Measurements from ENCODE around the gene DNAJC11.
"Not testable (repeated sequence)": the region's sequence is repeated elsewhere in the genome, so short reads cannot be mapped to it uniquely, and the experiment has no call there.

Gene DNAJC11

DNA sequence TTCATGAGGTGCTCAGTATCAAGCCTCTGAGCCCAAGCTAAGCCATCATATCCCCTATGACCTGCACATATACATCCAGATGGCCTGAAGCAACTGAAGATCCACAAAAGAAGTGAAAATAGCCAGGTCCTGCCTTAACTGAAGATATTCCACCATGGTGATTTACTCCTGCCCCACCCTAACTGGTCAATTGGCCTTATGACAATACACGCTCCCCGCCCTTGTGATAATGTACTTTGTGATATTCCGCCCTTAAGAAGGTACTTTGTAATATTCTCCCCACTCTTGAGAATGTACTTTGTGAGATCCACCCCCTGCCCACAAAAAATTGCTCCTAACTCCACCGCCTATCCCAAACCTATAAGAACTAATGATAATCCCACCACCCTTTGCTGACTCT, 1.7 kb downstream of the DNAJC11 start:
- not testable (repeated sequence) for DNase-seq

DNA sequence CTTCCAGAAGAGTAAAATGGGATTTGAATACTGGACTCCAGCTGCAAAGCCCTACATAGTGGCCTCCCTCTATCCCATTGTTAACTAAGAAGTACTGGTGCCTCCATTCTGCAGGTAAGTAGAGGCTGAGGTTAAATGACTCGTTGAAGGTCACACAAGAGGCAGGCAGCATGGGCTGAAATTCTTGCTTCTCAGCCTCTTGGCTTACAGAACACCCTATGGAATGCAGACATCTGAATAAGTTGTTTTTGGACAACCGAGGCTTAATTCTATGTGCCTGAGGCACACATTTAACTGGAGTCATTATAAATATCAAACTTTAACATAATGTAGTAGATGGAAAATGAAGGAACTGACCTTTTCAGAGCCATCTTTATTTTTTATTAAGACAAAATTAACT, 5.7 kb downstream of the DNAJC11 start:
- no peak for DNase-seq

DNA sequence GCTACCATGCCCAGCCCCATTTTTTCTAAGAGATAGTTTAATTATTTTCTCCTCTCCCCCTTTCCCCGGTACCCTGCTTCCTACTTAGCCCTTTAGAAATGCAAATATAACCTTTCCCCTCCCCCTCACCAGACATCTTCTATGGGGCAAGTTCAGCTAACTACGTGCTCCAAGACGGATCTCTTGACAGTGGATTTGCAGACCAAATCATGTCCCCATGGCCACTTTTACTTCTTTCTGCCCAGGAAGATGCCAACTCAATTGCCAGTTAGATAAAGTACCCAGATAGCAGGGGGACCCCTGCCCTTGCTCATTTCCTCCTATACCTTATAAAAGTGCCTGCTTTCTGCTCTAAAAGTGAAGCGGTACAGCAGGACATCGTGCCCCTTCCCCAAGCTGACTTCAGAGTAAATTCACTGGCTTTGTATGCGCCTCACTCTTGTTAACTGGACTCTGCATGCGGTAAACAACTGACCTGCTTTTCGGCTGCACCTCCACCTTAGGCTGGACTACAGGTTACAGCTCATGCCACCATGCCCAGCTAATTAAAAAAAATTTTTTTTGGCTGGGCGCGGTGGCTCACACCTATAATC, 7.4 kb downstream of the DNAJC11 start:
- no peak for DNase-seq

DNA sequence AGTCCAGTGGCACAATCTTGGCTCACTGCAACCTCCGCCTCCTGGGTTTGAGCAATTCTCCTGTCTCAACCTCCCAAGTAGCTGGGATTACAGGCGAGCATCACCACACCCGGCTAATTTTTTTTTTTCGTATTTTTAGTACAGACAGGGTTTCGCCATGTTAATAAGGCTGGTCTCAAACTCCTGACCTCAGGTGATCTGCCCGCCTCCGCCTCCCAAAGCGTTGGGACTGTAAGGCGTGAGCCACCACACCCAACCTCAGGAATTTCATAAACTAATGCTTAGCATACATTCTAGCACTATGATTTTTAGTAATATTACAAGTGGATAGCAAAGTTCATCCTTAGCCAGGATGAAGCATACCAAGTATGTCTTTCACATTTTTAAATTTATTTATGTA, 8.7 kb downstream of the DNAJC11 start:
- DNase-seq = no peak

DNA sequence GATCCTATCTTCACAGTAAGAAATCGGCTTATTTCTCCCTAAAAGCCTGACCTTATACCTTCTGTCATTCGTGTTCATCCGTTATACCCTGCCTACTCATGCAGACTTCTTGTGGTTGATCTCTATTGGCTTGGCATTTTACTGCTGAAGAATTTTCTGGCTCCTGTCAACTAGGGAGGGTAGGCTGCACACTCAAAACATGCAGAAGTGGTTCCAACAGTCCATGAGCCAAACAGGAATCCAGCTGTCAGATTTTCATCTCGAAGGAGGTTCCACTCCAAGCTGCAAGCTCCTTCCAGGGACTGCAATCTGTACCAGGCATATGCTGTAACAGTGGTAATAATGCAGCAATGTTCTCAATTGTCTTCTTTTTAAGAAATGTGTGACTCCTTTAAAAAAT, 10.1 kb downstream of the DNAJC11 start:
- no peak for DNase-seq

DNA sequence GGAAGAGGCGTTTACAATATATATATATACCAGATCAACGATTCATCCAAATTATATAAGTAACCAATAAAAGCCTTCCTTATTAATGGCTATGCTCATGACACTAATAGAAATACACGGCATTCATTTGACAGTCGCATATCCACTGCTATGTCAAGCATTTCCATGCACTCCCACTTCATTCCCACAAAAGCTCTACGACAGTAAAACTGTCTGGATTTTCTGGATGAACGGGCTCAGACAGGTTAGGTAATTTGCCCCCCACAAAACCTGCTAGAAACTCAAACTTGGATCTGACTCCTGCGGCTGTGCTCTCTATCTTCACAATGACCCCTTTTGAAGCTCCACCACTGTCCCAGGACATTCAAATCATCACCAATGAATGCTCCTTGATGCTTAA, 11.4 kb downstream of the DNAJC11 start:
- no peak for DNase-seq

DNA sequence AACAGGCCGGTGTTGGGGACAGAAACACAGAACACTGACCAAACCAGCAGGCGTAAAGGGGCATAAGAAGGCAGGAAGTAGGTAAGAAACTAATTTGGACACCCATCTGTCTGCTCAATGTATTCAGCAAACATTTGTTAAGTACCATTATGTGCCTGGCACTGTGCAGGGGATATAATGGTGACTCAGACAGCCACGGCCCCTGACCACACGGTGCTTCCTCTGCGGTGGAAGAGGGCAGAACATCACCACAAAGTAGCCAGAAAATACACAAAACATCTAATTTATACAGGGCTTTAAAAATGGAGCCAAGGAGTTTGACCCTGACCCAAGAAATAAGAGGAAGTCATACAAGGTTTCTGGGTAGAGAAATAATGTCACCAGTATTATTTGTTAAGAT, 12.9 kb downstream of the DNAJC11 start:
- DNase-seq = no peak

DNA sequence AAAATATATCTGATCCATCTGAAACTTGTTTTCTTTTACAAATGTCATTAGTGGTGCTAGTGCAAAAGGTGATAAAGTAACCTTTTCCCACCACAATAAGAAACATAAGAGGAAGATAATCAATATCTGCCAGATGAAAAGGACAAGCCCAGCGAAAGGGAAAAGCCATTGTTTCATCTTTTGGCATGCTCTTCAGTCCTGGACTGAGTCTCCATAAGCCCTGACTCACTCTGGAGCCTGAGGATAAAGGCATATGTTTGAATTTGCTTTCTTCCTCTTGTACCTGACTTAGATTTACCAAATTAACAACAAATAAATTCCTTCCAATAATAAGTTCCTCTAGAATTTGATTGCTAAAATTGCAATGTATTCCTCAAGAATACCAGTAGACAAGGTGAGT, 13.6 kb downstream of the DNAJC11 start:
- no peak for DNase-seq

DNA sequence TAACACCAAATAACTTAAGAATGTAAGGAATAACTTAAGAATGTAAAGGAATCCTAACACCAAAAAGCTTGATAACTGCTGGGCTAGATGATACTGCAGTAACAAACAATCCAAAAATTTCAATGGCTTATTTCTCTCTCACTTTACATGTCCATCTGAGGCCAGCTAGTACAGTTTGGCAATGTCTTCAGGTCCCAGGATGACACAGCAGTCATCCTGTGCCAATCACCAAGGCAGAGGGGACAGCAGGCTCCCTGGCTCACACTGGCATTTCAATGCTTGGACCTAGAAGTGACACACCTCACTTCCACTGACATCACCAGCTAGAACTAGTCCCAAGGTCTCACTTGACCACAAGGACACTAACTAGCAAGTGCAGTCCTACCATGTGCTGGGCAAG, 15.3 kb downstream of the DNAJC11 start:
- no peak for DNase-seq

DNA sequence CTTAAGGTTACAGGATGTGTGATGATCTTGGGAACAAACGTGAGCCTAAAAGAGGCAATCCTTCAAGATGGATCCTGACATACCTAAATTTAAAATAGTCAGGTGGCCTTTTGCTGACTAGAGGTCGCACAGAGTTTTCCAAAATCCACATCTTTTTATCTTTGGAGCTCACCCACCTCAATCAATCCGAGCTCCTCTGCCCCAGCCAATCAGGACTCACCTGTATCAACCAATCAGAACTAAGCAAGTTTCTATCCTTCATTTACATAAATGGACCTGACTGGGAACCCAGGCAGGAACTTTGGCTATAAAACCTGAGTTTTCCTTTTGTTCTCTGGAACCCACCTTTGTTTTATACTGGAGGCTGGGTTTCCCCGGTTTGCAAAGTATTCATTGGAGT, 16.2 kb downstream of the DNAJC11 start:
- no peak for DNase-seq

DNA sequence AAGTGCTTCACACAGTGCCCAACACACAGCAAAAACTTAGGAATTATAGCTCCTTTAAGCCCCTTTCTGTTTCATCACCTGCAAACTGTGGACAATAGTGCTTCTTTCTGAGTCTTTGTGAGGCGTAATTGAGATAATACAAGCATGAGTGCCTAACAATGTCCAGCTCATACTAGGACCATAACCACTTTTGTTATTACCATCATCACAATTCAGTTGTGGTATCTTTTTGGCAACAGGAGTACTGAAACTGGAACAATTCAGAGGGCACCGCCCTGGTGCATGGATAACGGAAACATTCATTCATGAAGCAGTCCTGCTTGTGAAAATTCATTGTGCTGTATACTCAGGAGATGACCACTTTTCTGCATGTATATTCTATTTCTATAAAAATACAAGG, 18.2 kb downstream of the DNAJC11 start:
- no peak for DNase-seq

DNA sequence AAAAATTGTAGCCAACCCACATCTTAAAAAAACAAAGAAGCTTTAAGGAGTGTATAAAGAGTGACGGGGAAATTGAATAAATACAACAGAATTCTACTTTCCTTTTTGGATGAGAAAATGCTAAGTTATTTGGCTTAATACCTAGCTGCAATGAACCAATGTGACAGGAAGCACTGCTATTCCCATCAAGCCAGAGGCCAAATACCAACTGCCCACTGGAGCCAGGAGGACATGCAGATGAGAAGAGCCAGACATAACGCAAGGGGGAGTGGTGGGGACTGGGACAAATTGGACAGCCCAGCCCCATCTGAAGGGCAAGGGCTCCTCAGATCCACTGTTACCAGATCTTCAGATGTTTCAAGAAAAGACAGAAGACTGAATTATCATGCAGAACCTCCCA, 25.7 kb downstream of the DNAJC11 start:
- DNase-seq = no peak

DNA sequence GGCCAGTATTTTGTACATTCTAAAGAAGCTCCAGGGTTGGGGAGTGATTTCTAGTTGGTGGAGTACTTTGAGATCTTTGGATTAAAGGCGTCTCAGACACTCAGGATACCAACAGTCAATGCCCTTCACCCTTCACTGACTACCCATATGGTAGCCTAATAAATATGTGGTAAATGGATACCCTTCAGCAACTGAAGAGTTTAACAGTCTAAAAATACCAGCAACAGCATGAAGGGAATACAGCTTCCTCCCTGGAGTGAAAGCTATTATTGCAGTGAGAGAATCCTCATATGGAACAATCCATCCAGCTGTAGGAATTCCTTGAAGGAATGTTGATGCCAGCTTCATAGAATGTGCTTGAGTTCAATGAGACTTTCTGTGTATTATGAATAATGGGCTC, 26.8 kb downstream of the DNAJC11 start:
- DNase-seq = no peak

DNA sequence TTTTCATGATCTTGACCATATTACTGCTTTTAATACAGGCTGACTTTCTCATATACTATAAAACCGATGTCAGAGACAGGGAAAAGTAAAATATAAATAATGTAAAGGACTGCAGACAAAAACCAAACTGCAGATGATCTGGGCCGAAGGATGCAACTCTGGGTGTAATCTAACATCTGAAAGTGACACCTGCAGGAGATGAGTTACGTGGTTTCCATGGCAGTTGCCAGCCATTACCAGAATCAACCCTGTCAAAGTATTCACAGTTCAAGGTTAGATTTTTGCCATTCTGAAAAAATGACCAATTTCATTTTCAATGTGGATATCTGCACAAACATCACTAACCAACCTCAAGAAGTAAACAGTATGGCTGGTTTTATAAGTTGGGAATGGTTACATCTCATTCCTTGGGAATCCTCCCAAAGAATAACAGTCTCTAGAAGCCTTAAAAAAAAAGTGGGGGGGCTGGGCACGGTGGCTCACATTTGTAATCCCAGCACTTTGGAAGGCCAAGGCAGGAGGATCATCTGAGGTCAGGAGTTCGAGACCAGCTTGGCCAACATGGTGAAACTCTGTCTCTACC, 27.7 kb downstream of the DNAJC11 start:
- DNase-seq = no peak

DNA sequence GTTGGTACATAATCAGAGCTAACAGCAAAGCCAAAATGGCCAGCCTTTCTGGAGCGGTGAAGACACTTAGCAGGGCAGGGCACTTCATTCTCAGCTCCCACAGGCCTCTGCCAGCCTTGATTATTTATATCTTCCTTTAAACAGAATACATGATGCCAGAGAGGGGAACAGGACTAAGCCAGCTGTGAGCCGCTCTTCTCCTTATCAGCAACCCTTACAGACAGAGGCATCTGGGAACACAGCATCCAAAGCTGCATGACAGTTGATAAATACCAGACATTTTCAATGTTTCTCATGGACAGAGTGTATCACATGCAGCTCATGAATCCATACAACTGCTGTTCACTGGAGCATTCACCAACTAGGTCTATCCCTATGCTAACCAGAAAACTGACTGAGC, 29.1 kb downstream of the DNAJC11 start:
- no peak for DNase-seq

DNA sequence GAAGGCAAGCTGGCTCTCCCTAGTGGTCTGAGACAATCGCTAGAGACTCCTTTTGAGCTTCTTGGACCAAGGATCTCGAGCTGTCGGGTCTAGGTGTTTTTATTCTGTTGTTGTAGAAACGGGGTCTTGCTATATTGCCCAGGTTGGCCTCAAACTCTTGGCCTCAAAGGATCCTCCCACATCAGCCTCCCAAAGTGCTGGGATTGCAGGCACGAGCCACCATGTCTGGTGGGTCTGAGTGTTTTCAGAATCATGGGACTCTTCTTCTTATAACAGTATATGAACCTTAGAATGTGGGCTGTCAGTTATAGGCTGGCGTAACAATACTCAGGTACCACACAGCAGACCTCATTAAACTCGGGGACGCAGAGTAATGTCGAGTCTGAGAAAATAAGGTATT, 33.1 kb downstream of the DNAJC11 start:
- DNase-seq = no peak

DNA sequence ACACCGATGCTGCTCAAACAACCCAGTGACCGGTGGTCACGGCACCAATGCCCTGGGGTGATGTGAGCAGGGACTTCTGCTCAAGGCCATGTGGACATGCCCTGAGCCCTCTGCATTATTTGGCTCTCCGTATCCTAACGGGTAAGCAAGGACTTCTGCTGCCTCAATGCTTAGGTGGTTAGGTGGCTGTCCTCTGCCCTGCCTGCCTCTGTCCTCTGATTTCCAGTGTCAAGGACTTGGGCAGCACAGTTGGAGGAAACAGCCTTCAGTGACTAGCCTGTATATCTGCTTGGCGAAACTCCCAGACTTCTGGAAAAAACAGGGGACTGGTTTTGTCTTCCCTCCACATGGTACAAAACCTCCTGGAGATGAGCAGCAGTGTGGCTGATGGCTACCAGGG, 34.5 kb downstream of the DNAJC11 start:
- no peak for DNase-seq

DNA sequence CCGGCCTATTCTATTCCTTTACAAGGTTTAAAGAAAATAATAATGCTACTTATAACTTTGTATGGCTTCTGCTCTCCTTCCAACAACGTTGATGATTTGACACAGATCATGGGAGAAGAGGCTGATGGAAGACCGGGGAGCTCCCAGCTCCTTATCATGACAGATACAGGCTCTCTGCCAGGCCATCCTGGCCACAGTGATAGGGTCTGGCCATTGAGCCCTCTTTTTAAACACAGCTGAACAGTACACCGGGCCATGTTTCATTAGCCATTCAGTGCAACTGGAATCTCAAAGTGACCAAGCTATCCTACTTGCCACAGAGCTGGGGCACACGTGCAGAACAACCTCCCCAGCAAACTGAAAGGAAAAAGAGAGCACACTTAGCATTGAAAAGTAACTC, 34.9 kb downstream of the DNAJC11 start:
- no peak for DNase-seq

DNA sequence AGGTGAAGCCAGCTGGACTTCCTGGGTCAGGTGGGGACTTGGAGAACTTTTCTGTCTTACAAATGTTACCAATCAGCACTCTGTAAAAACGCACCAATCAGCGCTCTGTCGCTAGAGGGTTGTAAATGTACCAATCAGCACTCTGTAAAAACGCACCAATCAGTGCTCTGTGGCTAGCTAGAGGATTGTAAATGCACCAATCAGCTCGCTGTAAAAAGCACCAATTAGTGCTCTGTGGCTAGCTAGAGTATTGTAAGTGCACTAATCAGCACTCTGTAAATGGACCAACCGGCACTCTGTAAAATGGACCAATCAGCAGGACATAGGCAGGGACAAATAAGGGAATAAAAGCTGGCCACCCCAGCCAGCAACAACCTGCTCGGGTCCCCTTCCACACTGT, 39.1 kb downstream of the DNAJC11 start:
- not testable (repeated sequence) for DNase-seq

DNA sequence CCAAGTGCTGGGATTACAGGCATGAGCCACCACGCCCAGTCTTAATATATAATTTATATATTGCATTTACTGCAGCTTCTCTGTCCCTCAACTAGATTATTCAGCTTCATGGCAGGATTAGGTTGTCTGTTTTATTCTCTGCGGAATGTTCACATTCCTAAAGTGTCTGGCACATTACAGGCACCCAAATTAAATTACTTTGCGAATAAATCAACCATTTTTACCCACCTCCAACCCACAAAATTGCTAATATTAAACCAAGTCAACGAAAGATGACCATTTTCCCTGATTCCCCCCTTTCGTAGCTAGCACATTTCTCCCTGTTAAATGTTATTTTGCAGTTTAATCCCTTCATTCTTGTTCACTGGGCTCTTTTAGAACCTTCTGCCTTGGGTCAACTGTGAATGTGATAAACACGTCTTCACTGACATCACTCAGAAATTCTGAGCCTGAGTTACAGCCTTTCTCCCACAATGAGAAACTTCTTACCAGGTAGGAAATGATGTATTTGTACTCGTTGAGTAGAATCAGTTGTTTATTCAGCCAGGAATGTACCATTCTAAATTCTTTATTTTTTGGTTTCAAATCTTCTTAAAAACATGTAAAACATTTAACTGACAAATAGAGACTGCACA, 41.1 kb downstream of the DNAJC11 start:
- DNase-seq = no peak

DNA sequence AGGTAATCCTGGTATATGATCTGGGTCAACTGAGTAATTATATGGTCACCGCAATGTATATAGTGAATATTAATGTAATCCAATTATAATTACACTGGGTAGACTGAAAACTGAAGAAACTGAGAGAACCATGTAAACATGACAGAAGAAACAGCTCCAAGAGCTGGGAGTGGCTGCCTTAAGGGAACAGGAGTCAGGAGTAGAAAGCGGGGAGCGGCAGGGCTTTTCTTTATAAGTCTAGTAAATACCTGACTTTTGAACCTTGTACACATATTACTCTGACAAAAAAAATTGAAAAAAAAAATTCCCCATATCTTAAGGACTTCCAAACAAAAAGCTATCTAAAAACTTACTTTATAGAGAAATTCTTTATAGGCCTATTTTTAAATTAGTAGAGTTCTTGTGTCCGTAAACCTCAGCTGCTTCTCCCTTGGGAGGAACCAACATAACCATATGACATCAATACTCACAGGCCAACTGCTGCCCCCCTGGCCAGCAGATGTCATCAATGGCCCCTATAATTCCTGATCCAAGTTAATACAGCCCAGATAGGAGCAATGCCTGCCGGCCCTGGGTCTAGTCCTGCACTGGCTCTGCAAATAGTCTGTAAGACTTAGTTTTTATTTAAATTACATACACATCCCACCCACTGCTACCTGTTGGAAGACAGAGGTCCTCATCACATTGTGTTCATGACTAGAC, 43.1 kb downstream of the DNAJC11 start:
- no peak for DNase-seq

DNA sequence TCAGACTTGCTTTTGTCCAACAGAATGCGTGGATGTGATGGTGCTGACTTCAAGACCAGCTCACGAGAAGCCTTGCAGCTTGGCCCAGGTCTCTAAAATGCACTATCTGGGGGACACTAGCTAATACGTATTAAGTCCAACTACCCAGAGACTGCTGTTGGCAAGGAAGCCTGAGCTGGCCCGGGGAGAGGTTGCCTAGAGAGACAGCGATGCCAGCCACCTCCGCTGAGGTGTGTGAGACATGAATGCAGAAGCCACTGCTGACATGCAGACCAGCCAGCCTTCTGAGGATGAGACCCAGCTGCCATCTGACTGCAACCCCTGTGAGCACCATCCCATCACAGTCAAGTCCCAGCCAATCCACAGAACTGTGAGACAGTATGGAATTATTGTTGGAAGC, 44.5 kb downstream of the DNAJC11 start:
- DNase-seq = no peak
